HG03103 (cell line): ENCODE data around the gene EXD3.

ENCODE experiments used
- ATAC-seq: cut with Tn5 transposase; IDR thresholded peaks from one replicate; pipeline ENCODE4 v1.9.1; 2021; ENCODE audit warnings: low read depth; ENCODE audit not compliant: unreplicated experiment

Gene EXD3

DNA sequence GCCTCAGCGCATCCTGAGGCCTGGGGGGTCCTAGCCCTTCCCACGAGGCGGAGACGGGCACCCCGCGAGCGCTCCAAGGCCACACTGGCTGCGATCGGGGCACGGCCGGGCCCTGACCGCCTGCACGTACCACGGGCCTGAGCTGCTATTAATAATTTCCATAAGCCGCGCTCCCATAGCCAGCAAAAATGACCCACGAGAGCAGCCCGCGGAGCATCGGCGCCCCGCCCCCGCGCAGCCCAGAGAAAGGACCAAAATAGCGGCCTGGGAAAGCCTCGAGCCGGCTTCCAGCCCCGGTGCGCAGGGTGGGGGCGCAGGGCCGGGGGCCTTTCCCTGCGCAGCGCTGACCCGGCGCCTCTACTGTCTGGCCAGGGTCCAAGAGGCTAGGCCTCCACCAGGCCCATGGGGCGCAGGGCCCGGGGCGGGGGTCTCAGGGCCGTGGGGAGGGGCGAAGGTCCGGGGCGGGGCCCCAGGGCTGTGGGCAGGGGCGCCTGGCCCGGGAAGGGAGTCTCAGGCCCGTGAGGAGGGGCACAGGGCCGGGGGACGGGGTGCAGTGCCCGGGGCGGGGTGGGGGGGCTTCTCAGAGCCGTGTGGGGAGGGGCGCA lies 54.4 kb downstream of the EXD3 start:
- no peak for ATAC-seq

DNA sequence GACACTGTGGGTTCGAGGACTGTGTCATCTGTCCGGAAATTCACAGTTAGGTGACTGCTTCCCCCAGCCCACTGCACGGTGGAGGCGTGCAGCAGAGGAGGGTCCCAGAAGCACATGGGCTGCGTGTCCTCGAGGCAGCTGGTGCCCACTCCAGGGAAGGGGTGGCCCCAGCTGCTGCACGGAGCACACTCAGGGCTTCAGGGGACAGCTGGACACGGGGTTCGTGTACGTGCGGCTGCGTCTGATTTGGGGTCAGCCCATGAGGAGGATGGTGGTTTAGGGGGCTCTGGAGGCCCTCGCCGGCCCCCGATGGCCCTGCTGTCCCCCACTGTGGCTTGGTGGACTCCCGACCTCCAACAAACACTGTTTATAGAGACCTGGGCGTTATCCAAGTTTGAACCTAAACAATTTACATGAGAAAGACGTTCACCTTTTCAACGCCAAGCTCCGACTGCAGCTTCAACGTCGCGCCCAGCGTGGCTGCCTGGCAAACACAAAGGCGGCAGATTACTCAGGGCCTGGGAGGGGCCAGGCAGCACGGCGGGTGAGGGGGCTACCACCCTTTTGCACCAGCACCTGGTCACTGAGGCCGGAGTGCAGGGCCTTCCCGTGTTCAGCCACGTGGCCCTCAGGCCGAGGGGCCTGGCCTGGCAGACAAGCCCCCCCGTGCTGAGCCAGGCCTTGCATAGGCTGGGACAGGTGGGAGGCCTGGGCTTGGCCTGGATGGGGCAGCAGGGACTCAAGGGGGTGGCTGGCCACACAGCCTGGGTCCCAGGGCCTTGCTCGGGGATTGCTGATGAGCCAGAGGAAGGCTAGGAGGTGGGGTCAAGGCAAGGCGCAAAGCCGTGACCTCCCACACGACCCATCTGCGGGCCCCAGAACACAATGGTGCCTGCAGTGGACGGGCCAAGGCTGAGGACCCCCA lies 55.2 kb downstream of the EXD3 start:
- ATAC-seq: no peak

DNA sequence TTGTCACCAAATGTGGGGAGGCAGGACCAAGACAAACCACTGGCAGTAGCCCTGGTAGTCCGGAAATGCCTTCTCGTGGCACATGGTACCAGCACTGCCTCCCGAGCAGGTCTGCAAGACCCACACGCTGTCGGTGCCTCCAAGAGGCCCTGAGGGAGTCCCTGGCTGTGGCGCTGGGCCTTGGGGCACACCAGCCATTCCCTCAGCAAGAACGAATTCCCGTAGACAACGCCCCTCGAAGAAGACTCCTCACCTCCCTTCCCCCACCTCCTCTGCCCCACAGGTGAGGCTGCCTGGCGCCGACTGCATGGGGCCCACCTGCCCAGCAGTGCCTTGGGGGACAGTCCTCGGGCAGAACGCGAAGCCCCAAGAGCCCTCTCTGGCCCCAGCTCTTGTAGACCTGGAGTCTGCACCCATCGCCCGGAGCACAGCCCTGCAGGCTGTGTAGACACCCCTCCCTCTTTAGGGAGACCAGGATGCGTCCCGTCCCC lies 56.0 kb downstream of the EXD3 start:
- no peak for ATAC-seq

DNA sequence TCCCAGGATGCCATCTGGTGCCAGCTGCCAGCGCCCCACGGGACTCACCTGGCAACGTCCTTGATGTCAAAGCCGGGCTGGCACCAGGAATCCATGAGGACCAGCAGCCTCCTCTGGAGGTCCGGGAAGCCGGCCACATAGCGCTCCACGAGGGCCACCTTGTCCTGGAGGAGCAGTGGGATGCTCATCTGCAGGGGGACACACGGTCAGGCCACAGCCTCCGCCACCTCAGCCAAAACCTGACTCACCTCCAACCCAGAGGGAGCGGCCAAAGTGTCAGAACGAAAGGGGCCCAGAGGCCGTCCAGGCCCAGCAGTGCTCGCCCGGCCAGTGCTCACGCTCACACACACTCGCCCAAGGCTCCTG lies 56.5 kb downstream of the EXD3 start:
- ATAC-seq: no peak

DNA sequence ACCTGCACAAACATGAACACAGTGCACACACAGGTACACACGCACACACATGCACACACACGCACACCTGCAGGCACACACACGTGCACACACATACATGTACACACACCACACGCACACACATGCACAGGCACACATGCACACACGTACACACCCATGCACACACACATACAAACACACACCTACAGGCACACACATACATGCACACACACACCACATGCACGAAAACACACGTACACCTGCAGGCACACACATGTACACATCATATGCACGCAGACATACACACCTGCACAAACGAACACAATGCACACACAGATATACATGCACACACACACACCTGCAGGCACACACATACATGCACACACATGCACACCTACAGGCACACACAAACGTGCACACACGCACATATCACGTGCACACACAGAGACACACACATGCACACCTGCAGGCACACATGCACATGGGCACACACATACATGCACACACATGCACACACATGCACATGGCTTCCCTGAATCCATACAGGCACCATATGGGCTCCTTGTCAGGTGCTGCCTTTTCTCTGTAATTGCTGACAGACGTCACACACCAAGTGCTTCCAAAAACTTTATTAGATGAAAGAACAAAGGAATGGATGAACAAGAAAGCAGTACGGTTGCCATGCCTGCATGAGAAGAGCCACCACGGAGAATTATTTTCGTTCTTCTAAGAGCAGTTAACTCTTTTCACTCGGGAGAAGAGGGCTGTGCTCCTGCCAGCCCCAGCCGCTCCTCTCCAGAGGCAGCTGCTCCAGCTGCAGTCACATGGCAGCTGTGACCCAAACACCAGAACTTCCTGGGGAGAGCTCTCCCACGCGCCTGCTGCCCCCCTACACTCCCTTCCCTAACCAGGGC lies 57.2 kb downstream of the EXD3 start:
- no peak for ATAC-seq

DNA sequence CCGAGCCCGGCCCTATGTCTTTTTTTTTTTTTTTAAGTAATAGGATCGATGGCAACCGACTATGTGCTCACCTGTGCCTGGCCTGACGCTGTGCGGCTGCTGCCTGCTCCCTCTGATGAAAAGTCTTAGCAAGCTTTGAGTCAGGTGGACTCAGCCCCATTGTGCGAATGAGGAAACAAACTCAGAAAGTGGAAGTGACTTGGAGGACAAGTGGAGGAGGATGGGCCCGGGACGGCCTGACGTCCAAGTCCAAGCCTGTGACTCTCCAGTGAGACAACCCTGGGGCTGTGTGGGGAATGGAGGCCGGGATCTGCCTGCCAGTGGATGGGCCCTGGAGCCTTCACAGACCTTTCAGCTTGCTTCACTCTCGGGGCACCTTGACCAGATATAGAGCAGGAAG lies 57.9 kb downstream of the EXD3 start:
- ATAC-seq: no peak

DNA sequence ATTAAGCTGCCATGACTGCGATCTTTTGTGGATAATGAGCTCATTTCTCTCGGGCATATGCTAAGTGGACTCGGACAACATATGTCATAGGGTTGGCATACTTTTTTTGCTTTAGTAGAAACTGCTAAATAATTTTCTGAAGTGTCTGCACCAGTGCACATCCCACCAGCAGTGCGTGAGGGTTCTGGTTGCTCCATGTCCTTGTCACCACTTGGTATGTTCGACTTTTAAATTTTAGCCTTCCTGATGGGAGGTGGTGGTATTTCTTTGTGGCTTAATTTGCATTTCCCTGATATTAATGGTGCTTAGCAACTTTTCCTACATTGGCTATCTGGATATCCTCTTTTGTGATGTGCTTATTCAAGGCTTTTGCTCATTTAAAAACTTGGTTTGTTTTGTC lies 63.1 kb downstream of the EXD3 start:
- ATAC-seq: no peak

DNA sequence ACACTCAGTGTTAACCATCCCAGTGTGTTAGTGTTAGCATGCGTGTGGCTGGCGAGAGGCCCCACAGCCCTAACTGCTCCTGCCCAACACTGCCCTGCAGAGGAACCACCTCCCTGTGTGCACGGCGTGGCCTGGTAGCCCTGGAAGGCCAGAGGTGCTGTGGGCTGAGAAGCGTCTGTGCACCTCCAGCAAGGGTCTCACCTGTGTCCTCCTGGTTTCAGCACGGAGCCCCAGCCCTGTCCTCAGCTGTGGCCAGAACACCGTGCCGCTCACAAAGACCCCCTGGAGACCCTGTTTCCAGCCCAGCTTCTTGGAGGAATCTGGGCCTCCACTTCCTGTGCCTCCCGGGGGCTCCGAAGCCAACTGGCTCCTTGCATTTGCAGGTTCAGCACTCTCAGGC lies 64.8 kb downstream of the EXD3 start:
- no peak for ATAC-seq

DNA sequence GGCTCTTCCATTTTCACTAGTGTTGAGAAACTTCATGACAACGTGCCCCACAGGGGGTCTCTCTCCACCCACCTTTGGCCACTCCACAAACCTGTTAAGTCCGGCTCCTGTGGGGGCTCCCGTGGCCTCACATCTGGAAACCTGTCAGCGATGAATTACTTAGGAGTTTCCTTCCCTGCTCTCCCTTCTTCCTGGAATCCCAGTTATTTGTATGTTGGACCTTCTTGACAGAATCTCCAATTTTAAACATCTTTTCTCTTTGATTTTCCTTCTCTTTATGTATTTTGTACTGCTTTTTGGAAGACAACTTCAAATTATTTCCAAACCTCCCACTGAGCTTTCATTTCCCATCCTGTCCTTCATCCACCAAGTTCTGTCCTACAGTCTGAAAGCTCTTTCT lies 65.8 kb downstream of the EXD3 start:
- no peak for ATAC-seq

DNA sequence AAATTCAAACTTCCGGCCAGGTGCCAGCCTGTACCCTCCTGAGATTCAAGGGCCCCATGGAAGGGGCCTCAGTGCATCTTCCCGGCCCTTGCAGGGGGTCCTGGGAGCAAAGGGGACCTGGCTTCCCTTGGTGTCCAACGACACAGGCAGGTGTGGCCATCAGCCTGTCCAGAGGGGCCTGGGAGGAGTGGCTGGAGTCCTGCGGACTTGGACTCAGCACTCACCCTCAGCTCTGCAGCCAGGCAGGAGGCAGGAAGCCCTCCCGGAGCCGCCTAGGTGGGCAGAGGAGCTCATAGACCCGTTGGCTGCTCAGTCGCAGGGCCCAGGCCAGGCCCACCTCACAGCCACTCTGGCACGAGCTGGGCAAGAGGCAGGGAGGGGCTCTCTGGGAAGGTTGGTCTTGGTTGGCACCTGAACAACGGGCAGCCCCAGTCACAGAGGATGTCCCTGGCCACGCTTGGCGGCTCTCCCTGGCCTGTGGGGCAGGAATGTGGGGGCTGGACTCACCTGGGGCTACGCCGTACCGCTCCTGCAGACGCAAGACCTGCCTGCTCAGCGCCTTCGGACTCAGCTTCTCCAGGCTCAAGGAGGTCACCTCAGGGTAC lies 67.1 kb downstream of the EXD3 start:
- no peak for ATAC-seq

DNA sequence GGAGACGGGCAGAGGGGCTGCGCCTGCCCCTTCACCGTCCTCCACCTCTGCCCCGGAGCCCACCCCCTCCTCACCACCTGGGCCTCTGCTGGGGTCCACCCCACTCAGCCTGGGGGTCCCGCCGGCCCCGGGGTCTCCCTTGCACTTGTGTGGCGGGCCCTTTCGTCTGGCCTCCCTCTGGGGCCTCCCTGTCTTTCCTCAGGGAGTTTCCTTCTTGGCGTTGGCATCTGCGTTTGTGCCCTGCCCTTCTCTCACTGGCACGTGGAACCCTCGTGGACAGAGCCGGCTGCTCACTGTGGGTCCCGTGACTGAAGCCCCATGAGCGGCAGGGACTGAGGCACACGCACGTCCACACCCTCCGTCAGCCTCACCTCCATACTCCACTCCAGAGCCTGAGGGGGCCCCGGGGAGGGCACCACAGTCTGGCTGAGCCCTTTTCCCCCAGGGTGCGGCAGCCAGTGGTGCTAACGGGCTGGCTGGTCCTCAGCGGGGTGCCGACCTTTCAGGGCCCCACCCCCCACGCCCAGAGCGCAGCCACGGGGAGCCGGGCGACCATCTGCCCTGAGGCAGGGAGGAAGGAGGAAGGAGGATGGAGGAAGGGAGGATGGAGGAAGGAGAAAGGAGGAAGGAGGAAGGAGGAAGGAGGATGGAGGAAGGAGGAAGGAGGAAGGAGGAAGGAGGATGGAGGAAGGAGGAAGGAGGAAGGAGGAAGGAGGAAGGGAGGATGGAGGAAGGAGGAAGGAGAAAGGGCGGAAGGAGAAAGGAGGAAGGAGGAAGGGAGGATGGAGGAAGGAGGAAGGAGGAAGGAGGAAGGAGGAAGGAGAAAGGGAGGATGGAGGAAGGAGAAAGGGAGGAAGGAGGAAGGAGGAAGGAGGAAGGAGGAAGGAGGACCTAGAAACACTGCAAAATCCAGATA lies 67.9 kb downstream of the EXD3 start:
- no peak for ATAC-seq

DNA sequence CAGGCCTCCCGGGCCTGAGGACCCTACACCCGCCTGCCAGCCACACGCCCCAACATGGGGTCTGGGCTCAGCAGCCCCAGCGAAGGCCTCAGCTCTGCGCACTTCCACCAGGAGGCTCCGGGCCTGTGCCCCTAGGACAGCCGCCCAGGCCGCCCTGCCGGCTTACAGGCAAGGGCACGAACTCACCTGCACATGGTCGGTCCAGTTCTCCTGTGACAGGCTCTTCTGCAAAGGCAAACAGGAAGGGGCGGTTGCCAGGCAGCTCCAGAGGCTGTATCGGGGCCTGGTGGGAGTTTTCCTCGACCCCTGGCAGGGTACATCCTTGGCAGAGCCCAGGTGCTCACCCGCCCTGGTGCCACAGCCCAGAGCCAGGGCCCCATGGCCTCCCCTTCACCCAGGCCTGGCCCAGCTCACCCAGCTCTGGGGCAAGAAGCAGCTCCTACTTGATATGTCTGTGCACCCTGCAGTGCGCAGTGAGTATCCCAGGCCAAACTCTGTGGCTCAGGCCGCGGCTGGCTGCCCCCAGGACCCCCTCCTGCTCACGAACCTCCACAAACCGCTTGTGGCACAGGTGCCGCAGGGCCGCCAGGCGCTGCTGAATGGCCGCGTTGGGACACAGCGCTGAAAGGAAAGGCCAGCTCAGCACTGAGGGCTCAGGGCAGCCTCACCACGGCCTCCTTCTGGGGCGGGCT lies 68.7 kb downstream of the EXD3 start:
- no peak for ATAC-seq

DNA sequence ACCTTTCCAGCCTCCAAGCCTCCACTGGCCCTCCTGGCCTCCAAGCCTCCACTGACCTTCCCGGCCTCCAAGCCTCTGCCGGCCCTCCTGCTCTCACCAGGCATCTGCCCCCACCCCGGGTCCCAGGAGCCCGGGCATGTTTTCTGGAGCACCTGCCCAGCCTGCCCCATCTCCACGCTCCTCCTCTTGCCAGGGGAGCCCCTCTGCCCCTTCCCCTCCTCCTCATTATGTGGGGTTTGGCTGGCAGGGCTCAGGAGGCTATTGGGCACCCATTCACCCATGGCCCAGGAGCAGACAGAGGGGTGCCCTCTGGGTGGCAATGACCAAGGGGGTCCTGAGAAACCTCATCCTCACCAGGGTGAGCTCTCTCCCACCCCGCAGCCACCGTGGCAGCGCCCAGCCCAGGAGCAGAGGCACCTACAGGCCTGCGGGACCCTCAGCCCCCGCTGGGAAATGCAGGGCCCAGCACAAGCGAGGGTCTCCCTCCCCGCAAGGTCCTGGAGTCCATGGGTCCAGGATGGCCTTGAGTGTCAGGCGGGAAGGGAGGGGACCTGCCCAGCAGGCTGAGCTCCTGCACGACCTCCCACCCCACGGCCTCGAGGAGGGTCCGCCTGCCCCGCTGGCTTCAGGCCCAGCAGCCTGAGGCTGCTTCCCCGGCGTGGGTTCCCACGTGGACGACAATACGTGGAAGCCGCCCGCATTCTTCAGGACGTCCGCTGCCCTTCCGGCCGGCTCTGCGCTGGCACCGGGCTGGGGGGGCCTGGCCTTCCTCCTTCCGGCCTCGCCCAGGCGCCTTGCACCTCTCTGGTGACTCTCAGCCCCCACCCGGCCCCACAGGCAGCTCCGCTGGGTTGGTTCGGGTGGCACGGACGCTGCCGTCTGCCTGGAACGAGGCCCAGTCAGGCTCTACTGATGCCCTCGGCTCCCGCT lies 69.5 kb downstream of the EXD3 start:
- no peak for ATAC-seq

DNA sequence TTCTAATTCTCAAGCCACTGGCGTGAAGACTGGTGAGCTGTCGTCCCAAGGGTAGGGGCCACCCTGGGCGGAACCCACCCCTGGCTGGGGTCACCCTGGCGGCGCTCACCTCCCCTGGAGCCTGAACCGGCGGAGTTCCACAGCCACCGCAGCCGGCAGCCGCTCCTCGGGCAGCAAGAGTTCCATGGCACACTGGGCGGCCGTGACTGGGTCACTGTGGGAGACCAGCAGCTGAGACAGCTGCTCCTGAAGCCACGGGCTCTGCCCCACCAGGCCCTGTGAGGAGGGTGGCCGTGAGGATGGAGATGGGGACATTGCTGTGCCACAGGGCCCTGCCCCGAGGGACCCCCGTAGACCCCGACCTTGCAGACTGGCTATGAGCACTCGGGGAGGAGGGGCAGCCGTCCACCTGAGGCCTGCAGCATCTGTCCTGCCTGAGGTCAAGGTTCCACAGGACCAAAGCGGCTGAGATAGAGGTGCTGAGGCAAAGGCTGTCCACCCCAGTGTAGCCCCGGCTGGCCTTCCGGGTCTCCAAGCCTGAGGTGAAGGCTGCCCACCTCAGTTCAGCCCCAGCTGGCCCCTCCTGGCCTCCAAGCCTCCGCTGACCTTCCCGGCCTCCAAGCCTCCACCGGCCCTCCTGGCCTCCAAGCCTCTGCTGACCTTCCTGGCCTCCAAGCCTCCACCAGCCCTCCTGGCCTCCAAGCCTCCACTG lies 70.3 kb downstream of the EXD3 start:
- no peak for ATAC-seq

DNA sequence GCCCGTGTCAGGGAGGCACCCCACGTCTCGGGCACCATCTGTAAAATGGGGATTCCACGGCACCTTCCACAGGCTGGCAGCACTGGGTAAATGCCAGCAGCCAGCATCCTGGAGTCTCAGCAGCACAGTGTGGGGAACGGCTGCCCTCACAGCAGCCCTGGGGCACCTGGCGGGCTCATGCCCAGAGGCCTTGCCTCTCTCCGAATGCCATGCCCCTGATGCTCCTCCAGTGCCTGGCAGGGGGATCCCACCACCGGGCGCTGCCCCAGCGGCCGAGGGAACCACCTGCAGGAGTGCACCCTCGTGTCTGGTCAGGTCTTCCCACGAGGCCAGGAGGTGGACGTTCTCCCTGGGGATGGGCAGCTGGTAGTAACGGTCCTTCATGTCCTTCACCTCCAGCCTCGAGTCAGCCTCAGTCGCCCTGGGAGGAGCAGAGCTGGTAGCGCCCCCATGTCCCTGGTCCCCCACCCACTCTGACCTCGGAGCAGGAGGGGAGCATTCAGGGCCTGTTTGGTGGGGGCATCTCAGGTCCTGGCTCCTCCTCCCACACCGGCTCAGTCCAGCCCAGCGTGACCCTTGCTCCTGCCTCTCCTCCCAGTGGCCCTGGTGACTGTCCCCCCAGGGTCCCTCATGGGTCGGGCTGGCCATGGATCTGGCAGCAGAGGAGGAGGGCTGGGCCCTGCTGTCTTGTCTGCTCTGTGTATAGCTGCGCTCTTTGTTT lies 71.0 kb downstream of the EXD3 start:
- no peak for ATAC-seq

DNA sequence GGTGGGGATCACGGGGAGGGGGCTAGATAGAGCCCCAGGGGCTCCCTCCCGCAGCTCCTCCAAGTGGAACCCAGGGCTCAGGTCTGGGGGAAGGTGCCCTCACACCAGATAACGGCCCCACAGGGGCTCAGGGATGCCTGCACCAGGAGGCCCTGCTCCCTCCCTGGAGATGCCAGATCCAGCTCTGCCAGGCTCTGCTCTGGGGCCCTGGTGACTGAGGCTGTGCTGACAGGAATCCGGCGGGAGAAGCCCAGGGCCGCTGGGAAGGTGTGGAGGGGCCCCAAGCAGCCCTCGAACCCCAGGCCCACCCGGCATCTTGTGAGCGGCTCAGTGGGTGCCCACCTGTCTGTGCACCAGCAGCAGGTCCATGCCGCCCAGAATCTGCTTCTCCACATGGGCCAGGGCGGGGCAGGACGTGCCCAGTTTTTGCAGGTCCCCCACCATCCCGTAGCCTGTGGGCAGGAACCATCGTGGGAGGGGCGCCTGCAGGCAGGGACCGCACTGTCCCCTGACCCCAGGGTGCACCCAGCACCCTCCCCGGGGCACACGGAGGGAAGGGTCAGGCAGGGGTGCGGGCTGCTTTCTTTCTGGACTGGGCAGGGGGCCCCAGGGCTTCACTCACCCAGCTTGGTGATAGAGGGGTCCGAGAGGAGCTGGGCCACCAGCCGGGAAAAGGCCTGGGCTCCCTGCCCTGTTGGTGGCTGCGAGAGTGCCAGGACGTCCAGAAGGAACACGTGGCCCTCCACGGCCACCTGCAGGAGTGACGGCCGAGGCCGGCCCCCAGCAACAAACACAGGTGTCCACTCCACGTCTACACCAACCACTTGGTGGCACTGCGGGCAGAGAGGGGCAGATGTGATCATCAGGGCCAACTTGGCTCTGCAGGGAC lies 72.0 kb downstream of the EXD3 start:
- ATAC-seq: no peak
